Activated CD8-positive, alpha-beta memory T cell treated with anti-CD3 and anti-CD28 coated beads for 36 hours (primary cell): Measurements from ENCODE around the gene GABPB1. TPM values are rescaled to one million over a fixed set of nuclear protein-coding genes. Genes with fewer than 3 reads are reported as not detected.

ENCODE experiments used
- CTCF ChIA-PET: fragments of 350-600 bp; sonication (Branson Sonifier 250); formaldehyde crosslinking; loops from one replicate; lab custom pipeline; 2021; ENCODE audit warnings: antibody characterized with exemption; lab: Charles Lee
- POLR2A ChIA-PET: fragments of 350-600 bp; sonication (Branson Sonifier 250); formaldehyde crosslinking; loops from one replicate; lab custom pipeline; 2021; ENCODE audit warnings: antibody characterized with exemption; lab: Charles Lee
- total RNA-seq, 2 experiments: library from RNA; stranded (reverse); gene quantifications; one replicate each; pipeline ENCODE4 v1.2.3, GENCODE V29; 2021

GABPB1 gene
- total RNA-seq, 2 experiments from 2014 or later: 46.3 to 48.1 TPM

DNA sequence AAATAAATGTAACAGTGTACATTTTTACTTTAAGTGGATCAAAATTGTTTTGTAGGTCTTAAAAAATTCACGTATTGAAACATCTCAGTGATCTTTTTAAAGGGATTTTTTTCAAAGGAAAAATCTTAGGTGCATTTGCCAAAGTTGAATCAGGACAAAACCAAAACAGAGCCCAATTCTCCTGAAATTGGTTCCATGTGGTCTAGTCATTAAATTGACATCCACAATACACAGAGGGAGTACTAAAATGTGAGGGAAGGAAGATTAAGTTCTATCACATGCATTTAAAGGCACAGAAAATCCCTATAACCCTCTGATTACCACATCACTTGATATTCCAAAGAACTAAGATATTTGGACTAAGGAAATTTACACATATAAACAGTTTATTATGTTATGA lies 50.2 kb downstream of the GABPB1 start:
- ChIA-PET CTCF (no interaction called here), POLR2A (no interaction called here)

DNA sequence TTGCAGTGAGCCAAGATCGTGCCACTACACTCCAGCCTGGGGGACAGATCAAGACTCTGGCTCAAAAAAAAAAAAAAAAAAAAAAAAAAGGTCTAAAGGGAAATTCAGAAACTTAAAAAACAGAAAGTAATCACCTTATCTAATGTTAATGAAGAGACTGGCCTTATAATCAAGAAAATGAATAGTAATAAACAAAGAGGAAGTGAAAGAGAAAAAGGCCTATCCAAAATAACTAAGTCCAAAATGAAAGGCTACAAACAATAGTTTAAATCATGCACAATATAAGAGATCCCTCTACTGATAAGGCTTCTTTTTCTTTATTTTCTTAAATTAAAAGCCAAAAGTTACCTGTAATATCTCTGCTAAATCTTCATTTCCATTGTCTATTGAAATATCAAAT lies 52.4 kb downstream of the GABPB1 start:
- POLR2A ChIA-PET: no interaction called here

DNA sequence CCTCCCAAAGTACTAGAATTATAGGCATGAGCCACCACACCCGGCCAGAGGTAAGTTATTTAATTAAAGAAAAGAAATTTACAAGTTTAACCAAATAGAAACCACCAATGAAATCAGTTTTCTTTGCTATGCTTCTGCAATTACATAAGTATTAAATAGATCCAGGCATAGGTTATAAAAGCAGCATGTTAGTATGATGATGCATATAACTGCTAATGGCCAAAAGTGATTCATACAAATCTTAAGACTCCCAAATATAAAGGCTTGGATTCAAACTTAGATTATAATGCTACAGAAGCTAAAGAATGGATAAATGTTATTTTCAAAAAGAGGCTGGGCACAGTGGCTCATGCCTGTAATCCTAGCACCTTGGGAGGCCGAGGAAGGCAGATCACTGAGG lies 56.7 kb downstream of the GABPB1 start:
- CTCF ChIA-PET: no interaction called here
- POLR2A ChIA-PET: no interaction called here

More for the DNA sequence above, 52.4 kb downstream of the GABPB1 start:
- CTCF ChIA-PET: no interaction called here

DNA sequence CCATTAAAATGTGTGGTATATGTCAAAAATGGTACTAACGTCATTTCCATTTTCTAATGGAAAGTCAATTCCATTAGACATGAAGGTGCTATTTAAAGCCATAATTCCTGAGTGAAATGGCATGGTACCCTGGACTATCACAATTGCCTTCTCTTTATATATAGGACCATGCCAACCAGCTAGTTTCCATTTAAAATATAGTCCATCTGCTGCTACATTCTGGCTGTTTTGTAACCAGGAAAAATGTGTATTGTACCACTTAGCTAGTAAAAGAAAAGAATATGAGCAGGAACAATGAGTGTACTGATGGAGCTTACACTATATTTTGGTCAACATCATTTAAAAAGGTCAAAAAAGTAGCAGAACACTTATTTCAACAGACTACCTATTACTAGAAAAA lies 59.0 kb downstream of the GABPB1 start:
- ChIA-PET CTCF (no interaction called here), POLR2A (no interaction called here)

DNA sequence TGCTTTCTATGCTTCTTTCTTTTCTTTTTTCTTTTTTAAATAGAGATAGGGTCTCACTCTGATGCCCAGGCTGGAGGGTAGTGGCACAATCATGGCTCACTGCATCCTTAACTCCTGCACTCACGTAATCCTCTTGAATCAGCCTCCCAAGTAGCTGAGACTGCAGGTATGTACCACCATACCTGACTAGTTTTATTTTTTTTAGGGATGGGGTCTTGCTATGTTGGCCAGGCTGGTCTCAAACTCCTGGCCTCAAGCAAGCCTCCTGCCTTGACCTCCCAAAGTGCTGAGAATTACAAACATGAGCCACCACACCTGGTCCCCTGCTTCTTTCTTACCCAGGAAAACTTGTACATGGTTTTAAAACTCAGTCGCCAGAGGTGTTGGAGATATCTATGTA lies 65.2 kb downstream of the GABPB1 start:
- ChIA-PET POLR2A (no interaction called here), CTCF (no interaction called here)

DNA sequence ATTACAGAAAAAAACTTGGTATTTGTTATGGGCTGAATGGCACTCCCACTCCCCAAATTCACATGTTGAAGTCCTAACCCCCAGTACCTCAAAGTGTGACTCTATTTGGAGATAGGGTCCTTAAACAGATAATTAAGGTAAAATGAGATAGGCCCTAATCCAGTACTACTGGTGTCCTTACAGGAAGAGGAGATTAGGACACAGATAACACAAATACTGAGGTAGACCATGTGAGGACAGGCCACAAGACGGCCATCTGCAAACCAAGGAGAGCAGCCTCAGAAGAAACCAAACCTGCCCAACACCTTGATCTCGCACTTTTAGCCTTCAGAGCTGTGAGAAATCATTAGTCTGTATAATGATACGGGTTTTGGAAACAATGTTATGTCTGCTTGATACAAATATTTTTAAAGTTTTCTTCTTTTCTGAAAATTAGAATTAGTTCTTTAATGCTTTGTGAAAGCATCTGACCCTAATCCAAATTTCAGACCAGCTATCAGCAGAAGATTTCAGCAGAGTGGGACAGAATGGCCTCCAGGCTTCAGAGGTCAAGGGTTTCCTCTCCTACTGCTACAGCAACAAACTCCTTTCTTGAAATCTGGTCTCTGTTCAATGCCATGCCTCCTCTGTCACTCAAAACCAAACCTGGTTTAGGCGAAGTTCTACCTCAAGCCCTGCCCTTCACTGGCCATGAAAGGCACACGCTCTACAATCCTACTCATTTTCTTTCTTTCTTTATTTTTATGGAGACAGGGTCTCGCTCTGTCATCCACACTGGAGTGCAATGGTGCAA lies 67.5 kb downstream of the GABPB1 start:
- CTCF ChIA-PET: no interaction called here
- POLR2A ChIA-PET: no interaction called here

DNA sequence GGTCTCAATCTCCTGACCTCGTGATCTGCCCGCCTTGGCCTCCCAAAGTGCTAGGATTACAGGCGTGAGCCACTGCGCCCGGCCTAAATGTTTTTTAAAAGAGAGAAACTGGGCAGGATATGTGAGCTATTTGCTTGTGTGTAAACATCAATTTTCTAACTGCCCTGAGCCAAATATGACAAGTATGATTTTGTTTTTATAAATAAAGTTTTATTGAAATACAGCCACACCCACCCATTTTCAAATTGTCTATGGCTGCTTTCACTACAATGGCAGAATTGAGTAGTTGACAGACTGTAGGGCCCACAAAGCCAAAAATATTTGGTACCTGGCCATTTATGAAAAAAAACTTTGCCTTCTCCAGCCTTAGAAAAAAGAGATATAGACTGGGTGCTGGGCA lies 73.6 kb downstream of the GABPB1 start:
- POLR2A ChIA-PET: interaction anchor here (0.6 kb wide), 1 partner anchor 67 kb away, joined by 5 read pairs; no protein-coding TSS in a partner anchor
- CTCF ChIA-PET: no interaction called here

DNA sequence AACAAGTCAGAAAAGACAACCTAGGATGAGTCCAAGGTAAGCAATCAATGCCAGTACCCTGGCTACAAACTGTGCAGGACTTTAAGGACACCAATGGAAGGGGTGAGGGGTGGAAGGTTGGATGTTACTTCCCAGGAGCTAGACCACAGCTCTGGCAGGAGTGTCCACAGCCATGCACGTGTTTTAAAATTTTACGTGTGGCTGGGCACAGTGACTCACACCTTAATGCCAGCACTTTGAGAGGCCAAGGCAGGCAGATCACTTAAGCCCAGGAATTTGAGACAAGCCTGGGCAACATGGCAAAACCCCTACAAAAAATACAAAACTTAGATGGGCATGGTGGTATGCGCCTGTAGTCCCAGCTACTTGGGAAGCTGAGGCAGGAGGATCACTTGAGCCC lies 74.7 kb downstream of the GABPB1 start:
- ChIA-PET CTCF (no interaction called here), POLR2A (no interaction called here)

DNA sequence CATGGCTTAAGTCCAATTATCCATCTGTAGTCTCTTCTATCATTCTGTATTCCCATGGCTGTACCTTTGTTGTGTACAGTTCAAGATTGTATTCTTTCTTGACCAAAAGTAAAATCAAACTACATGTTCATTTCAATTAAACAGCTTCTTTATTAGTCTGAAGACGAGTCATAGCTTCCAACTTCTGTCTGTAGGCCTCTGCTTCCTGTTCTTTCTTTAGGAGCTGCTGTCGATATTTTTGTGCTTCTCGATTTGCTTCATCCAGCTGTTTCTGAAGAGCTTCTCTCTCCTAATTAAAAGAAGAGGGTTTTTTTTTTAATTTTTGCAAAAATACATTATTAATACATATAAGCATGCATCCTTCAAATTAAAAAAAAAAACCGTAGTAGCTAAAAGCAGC lies 76.5 kb downstream of the GABPB1 start:
- ChIA-PET POLR2A (interaction anchor here (0.5 kb wide), 1 partner anchor 16 kb away, joined by 10 read pairs; no protein-coding TSS in a partner anchor), CTCF (interaction anchor here (1.1 kb wide), 1 partner anchor 16 kb away, joined by 8 read pairs; no protein-coding TSS in a partner anchor)

DNA sequence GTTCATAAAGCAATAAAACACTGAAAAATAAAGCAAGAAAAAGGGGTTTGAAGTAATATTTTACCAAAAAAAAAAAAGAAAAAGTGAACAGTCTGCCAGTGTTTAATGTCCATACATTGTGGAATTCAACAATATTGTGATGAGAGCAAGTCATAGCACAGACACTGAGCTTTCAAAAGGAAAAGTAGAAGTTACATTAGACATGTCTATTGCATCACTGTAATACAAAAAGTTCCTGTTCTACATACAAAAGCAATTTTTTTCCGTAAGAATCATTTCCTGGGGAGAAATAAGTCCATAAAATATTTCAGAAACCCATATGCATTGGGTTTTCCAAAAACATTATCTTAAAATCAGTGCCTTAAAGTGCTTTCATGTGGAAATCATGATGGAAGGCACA lies 77.6 kb downstream of the GABPB1 start:
- POLR2A ChIA-PET: no interaction called here
- CTCF ChIA-PET: interaction anchor here (1.3 kb wide), 1 partner anchor 9 kb away, joined by 3 read pairs; no protein-coding TSS in a partner anchor

DNA sequence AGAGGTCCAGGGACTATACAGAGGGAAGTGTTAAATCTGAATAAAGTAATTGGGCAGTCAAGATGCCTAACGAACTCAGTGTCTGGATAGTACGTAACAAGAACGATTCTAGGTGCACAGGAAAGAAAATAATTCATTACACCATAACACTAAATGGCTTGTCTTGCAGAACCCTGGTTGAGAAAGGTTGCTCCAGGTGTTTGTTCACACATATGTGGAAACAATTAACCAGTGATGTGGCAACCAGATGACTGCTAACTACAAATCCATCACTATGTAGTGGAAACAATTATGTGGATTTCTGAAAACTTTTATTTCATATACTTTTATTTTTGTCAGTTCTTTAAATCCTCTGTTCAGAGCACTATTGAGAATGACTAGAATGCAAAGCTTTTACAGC lies 79.1 kb downstream of the GABPB1 start:
- CTCF ChIA-PET: no interaction called here
- POLR2A ChIA-PET: no interaction called here

DNA sequence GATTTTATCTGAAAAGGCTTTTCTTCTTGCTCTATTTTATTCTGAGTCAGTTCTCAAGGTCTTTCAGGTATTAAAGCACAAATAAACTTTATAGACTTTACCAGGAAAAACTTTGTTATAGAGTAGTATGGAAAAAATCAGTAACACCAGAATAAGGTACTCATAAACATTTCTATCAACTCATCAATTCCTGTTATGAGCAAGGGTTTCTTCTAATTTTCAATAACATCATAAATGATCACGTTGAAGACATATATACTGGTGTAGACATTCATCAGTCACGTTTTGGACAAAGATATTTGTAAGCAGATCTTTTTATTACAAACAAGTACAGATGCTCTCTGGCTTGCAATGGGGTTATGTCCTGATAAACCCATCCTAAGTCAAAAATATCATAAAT lies 79.9 kb downstream of the GABPB1 start:
- ChIA-PET POLR2A (no interaction called here), CTCF (no interaction called here)

DNA sequence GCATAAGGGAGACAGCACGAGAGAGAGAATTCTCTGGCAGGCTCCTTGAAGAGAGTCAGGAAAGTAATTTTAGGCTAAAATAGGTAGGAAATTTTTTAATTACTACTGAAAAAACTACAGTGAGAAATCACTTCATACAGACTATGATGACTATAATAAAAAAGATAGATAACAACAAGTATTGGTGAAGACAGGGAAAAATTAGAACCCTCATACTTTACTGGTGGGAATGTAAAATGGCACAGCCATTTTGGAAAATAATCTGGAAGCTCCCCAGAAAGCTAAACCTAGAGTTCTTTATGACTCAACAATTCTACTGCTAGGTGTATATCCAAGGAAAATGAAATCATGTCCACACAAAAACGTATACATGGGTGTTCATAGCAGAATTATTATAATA lies 87.4 kb downstream of the GABPB1 start:
- CTCF ChIA-PET: interaction anchor here (1.1 kb wide), 1 partner anchor 9 kb away, joined by 3 read pairs; no protein-coding TSS in a partner anchor
- POLR2A ChIA-PET: no interaction called here

DNA sequence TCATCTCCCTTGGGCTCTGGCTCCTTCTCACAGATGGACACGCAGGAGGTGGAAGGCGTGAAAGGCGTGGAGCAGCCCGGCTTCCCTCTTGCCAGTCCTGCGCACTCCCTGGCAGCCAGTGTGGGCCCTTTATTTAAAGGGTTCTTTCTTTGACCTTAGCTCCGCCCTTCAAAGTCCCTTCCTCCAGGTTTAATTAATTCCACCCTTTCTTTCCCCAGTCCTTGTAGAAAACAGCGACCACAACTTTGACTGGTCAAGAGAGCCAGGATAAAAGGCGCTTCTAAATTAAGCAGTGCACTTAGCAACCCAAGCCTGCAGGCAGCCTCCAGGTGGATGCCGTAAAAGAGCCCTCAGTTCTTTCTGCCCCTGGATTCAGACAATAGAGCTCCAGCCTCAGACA lies 89.4 kb downstream of the GABPB1 start, which contains the start of gene HDC:
TSS of gene HDC (minus strand) at position 107 of the 400 bp plus-strand sequence. CDS start at position 4, 103 bp downstream.
- ChIA-PET POLR2A (no interaction called here), CTCF (interaction anchor here (1.0 kb wide), 1 partner anchor 26 kb away, joined by 3 read pairs; no protein-coding TSS in a partner anchor)

DNA sequence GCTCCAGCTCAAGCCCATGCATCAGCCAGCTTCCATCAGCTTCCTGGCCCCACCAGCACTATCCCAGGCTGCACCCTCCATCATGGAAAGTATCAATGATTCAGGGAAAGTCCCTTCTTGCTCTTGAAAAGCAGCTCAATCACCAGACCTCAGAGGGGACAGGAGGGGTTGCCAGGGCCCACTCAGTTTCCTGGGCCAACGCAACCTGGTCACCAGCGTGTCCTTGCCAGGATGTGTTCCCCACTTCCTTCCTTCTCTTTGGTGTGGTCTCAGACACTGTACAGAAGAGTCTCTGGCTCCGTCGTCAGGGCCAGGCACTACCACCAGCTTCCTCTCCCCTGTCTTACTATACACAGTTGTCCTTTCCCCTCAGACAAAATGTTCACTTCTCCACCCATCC lies 92.5 kb downstream of the GABPB1 start:
- ChIA-PET CTCF (interaction anchor here (0.9 to 2.3 kb wide), 9 partner anchors 13 to 91 kb away, joined by 3 to 9 read pairs (median 3); partner anchors contain the start of gene SLC27A2), POLR2A (interaction anchor here (1.0 to 2.9 kb wide), 4 partner anchors 13 to 91 kb away, joined by 10 to 16 read pairs (median 12); partner anchors contain the start of gene SLC27A2)

DNA sequence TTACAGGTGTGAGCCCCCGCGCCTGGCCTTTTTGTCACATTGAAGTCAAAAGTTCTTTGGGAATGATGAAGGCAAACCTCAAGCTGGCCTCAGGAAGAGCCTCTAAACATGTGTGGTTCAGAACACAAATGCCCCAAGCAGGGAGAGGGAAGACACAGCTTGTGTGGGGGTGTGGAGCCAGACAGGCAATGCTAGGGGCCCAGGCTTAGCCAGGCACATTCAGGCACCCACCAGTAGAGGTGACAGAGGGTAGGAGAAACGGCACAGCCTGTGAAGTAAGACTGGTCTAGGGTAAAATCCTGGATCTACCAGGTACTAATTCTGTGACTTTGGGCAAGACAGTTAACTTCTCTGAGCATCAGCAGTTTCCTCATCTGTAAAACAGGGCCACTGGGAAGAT lies 93.0 kb downstream of the GABPB1 start:
- ChIA-PET POLR2A (interaction anchor here (1.8 to 2.9 kb wide), 3 partner anchors 13 to 92 kb away, joined by 10 to 16 read pairs (median 13); partner anchors contain the start of gene SLC27A2), CTCF (interaction anchor here (0.9 to 2.3 kb wide), 10 partner anchors 12 to 127 kb away, joined by 3 to 9 read pairs (median 4); partner anchors contain the start of gene SLC27A2)

DNA sequence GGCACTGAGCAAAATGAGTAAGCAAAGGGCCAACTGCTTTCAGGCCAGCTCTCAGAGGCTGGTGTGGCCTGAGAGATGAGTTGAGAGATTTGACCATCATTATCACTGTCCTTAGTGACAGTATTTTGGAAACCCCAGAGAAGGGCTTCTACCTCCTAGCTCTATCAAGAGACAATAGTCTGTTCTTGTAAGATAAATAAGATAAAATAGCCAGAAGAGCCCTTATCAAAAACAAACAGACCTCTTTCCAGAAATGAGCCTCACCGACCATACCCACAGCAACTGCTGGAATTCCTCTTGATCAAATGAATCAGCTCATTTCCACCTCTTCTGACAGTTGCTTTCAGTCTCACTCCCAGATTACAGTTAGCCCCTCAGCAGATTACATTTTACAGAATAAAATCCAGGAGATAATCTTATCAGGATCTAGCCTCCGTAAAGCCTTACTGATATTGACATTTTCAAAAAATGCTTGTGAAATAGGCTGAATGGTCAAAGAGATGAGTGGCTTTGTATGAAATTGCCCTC lies 94.0 kb downstream of the GABPB1 start:
- POLR2A ChIA-PET: interaction anchor here (0.6 to 4.2 kb wide), 8 partner anchors 12 to 126 kb away, joined by 3 to 16 read pairs (median 6); partner anchors contain the start of genes GABPB1 and SLC27A2

DNA sequence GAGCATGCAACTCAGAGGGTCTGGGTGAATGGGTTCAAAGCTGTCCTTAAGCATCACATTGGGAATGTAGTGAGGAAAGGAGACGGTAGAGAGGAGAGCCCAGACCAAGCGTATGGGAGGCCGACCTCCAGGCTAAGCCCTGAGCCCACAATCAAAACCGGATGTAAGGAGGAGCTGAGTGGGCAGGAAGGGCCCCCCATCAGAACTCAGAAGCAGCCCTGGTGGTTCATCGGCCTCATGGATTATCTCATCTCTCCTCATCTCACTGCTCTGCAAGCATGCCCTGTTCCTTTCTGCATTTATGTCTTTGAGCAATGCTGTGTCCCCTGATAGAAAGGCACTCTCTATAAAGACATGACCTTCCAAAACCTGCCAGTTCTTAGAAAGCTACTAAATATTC lies 95.7 kb downstream of the GABPB1 start:
- ChIA-PET POLR2A (interaction anchor here (0.6 to 4.2 kb wide), 7 partner anchors 10 to 1342 kb away, joined by 3 to 13 read pairs (median 3); no protein-coding TSS in a partner anchor), CTCF (interaction anchor here (1.0 to 1.5 kb wide), 5 partner anchors 10 to 95 kb away, joined by 3 to 5 read pairs (median 4); no protein-coding TSS in a partner anchor)

More for the DNA sequence above, 94.0 kb downstream of the GABPB1 start:
- CTCF ChIA-PET: interaction anchor here (0.7 to 2.3 kb wide), 6 partner anchors 11 to 126 kb away, joined by 3 to 10 read pairs (median 5); no protein-coding TSS in a partner anchor

DNA sequence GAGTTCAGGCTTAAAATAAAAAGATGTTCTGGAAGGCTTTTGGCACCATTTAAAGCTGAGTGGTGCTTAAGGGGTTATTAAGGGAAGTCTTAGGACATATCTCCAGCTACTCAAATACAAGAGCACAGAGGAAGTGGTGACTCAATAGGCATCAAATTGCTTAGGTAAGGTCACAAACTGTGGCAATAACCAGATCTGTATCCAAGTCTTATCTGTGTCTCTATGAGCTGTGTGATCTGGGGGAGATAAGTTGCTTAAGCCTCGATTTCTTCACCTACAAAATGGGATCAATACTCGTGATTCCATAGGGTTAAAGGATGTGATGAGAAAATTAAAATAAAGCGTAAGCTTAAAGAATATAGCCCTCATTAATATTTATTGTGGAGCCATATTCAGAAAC lies 97.1 kb downstream of the GABPB1 start:
- CTCF ChIA-PET: interaction anchor here (0.6 kb wide), 1 partner anchor 106 kb away, joined by 3 read pairs; no protein-coding TSS in a partner anchor
- POLR2A ChIA-PET: interaction anchor here (1.1 to 4.2 kb wide), 3 partner anchors 9 to 120 kb away, joined by 3 to 13 read pairs (median 6); no protein-coding TSS in a partner anchor
